HepG2 (cell line): ENCODE data around the gene ECHS1. TPM values are rescaled to one million over a fixed set of nuclear protein-coding genes. Genes with fewer than 3 reads are reported as not detected.

Experiments used
- BCL3 ChIP-seq: sonication (generic); formaldehyde crosslinking; IDR thresholded peaks from 2 replicates; pipeline ENCODE4 v1.5.1; 2020; ENCODE audit warnings: mild to moderate bottlenecking, missing genetic modification reagents, moderate library complexity
- CEBPZ ChIP-seq: IDR thresholded peaks from 2 replicates; pipeline ENCODE4 v1.6.1; 2012; ENCODE audit warnings: low read length, improper control_type of control experiment
- MAZ ChIP-seq, 2 experiments: sonication (generic) in 1 of 2; formaldehyde crosslinking in 1 of 2; IDR thresholded peaks; 2 replicates each; pipeline versions ENCODE4 v1.5.0 to v1.6.1; 2012 to 2020; ENCODE audit warnings: low read depth in 2 of 2, mild to moderate bottlenecking in 2 of 2, borderline replicate concordance in 1 of 2, improper control_type of control experiment in 1 of 2, low read length in 1 of 2, missing genetic modification reagents in 1 of 2, moderate library complexity in 1 of 2
- MTF2 ChIP-seq: sonication (generic); formaldehyde crosslinking; IDR thresholded peaks from 2 replicates; pipeline ENCODE4 v1.5.0; 2020; ENCODE audit warnings: missing genetic modification reagents, borderline replicate concordance
- THRA ChIP-seq: sonication (generic); formaldehyde crosslinking; IDR thresholded peaks from 2 replicates; pipeline ENCODE4 v1.4.0; 2020; ENCODE audit warnings: missing genetic modification reagents, borderline replicate concordance
- TOE1 ChIP-seq: sonication (generic); formaldehyde crosslinking; IDR thresholded peaks from 2 replicates; pipeline ENCODE4 v1.4.0; 2020; ENCODE audit warnings: mild to moderate bottlenecking, missing genetic modification reagents
- ZNF142 ChIP-seq: sonication (generic); formaldehyde crosslinking; IDR thresholded peaks from 2 replicates; pipeline ENCODE4 v1.4.0; 2020; ENCODE audit warnings: missing genetic modification reagents
- ZNF501 ChIP-seq: sonication (generic); formaldehyde crosslinking; IDR thresholded peaks from 2 replicates; pipeline ENCODE4 v1.5.1; 2020; ENCODE audit warnings: mild to moderate bottlenecking, moderate library complexity, missing genetic modification reagents
- ZNF605 ChIP-seq: sonication (generic); formaldehyde crosslinking; IDR thresholded peaks from 2 replicates; pipeline ENCODE4 v1.8.0; 2022; ENCODE audit warnings: mild to moderate bottlenecking, missing genetic modification reagents
- polyA plus RNA-seq, 8 experiments: library from polyadenylated mRNA; depleted of rRNA in 3 of 8; stranded (reverse) in 7 of 8; unstranded in 1 of 8; fragments of >200 nt; fragmentation: Illumina TruSeq in 4 of 8; extraction: Trizol in 4 of 8; gene quantifications; 2 replicates each; pipeline versions ENCODE4 v1.2.1 to v1.2.3, GENCODE V29; 2011 to 2016; ENCODE audit warnings: low read depth in 4 of 8, missing spikeins in 1 of 8, mixed read lengths in 1 of 8; ENCODE audit not compliant: insufficient read depth in 1 of 8
- total RNA-seq, 5 experiments: library from RNA; depleted of rRNA; stranded (reverse); fragments of >200 nt; fragmentation: Illumina TruSeq; extraction: Trizol; gene quantifications; 2 replicates each; pipeline ENCODE4 v1.2.3, GENCODE V29; 2016; ENCODE audit warnings: low read depth in 1 of 5

Gene ECHS1
- total and polyA plus RNA-seq, 2 of the 13 experiments (the other 11 are each of a cell fraction or from before 2014, with no cell fraction given): 32.7 to 195 TPM

DNA sequence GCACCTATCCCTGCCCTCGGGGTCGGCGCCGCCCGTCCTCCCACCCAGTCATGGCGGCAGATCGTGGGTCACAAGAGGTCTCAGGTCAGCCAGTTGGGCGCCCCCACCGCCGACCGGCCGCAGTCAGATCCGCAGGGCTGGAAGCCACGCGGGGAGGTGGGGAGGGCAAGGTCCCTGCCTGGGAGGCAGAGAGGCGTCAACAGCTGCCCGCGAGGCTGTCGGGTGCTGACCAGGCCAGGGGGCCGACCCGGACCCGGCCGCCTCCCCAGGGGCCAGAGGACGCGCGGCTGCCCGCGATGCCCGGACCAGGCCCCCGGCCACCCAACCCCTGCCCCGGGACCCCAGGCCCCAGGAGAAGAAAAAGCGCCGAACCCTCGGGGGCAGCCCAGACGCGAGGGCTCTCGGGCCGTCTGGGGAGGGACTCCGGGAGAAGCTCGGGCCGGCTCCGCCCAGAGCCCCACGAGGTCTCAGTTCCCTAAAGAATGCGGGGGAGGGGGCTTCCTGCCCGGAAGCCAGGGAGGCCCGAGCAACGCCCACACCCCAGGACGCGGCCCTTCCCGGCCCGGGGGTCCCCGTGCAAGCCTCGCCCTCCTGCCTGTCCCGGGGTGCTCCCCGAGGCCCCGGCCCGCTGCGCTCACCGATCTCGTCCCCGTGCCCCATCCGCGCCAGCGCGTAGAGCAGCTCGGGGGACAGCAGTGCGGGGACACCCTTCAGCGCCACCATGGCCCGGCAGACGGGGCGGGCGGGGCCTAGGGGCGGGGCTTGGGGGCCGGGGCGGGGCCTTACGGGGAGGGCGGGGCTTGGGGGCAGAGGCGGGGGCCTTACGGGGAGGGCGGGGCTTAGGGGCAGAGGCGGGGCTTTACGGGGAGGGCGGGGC, 15.6 kb downstream of the ECHS1 start, which contains the start of gene FUOM (continued):
- TF ChIP-seq CEBPZ (no peak), ZNF605 (0 out of 2 replicates have a peak, but pooled peaks have one; percentile 45), THRA (peak; percentile 35; the same call in 1 of the 2 replicates), MTF2 (CRISPR knock-in tag) (no peak), TOE1 (CRISPR knock-in tag) (no peak), ZNF142 (no peak), BCL3 (CRISPR knock-in tag) (peak; percentile 49; the same call in 1 of the 2 replicates), ZNF501 (CRISPR knock-in tag) (peak; percentile 1; the same call in 1 of the 2 replicates), MAZ (IDR thresholded peaks at IDR 0.05; ENCODE audit: borderline replicate concordance, low read depth, low read length) (no peak), MAZ (CRISPR knock-in tag; IDR thresholded peaks at IDR 0.05; ENCODE audit: low read depth) (peak; percentile 76)
